Lower lobe of right lung (tissue), 2 donors: Measurements from ENCODE around the gene IFIH1. TPM values are rescaled to one million over a fixed set of nuclear protein-coding genes. Genes with fewer than 3 reads are reported as not detected.

Experiments used
- ATAC-seq, 2 donors: fragments of 200-7000 bp; cut with Tn5 transposase; one replicate each; pipeline ENCODE4 v1.9.1; 2020 to 2022; ENCODE audit warnings: mild to moderate bottlenecking in 2 of 2, moderate library complexity in 2 of 2
- DNase-seq: peaks from one replicate; pipeline ENCODE4 v3.0.0-alpha.2; 2020
- H3K27ac ChIP-seq: fragments of 200-600 bp; one replicate; pipeline ENCODE4 v1.8.0; 2022
- H3K27me3 ChIP-seq: fragments of 200-600 bp; one replicate; pipeline ENCODE4 v1.8.0; 2022; ENCODE audit warnings: low read depth
- H3K36me3 ChIP-seq: fragments of 200-600 bp; one replicate; pipeline ENCODE4 v1.8.0; 2022; ENCODE audit warnings: mild to moderate bottlenecking
- H3K4me1 ChIP-seq: fragments of 200-600 bp; one replicate; pipeline ENCODE4 v1.8.0; 2022
- H3K4me3 ChIP-seq: fragments of 200-600 bp; one replicate; pipeline ENCODE4 v1.8.0; 2022; ENCODE audit warnings: mild to moderate bottlenecking
- H3K9me3 ChIP-seq: fragments of 200-600 bp; one replicate; pipeline ENCODE4 v1.8.0; 2022
- CTCF ChIP-seq: fragments of 200-600 bp; IDR thresholded peaks from one replicate; pipeline ENCODE4 v1.8.0; 2022; ENCODE audit warnings: antibody characterized with exemption, mild to moderate bottlenecking
- intact Hi-C: fragments of 100-400 bp; cut with DNase I; formaldehyde crosslinking; loops from one replicate; pipeline ENCODE4 v1.11.0; 2022
- total RNA-seq: library from RNA; stranded (reverse); fragmentation: NEBNext Ultra II Directional; extraction: Animal tissue kit (Norgen Biotek cat#: 25700); gene quantifications from one replicate; pipeline ENCODE4 v1.2.1, GENCODE V29; 2021
- donor health status: DM: no; HTN: yes; CAD: no; lungs with severe emphysema.

The IFIH1 gene
- total RNA-seq, 1 donor from 2014 or later = 44.1 TPM

- Histone ChIP-seq H3K4me3 (no peak overlapping the region), H3K4me1 (peaks cover 13% of the 10 kb centered on the region), H3K27ac (no peak overlapping the region), H3K27me3 (no peaks in the 10 kb centered on the region), H3K36me3 (no peaks in the 10 kb centered on the region), H3K9me3 (no peaks in the 10 kb centered on the region)
- DNase-seq = no peak
- intact Hi-C loops = no loop called here
- no peak for TF ChIP-seq CTCF
- ATAC-seq = no peak
Observed at GRCh38 chr2:162241571-162241970, 76.9 kb downstream of the IFIH1 start.

DNA sequence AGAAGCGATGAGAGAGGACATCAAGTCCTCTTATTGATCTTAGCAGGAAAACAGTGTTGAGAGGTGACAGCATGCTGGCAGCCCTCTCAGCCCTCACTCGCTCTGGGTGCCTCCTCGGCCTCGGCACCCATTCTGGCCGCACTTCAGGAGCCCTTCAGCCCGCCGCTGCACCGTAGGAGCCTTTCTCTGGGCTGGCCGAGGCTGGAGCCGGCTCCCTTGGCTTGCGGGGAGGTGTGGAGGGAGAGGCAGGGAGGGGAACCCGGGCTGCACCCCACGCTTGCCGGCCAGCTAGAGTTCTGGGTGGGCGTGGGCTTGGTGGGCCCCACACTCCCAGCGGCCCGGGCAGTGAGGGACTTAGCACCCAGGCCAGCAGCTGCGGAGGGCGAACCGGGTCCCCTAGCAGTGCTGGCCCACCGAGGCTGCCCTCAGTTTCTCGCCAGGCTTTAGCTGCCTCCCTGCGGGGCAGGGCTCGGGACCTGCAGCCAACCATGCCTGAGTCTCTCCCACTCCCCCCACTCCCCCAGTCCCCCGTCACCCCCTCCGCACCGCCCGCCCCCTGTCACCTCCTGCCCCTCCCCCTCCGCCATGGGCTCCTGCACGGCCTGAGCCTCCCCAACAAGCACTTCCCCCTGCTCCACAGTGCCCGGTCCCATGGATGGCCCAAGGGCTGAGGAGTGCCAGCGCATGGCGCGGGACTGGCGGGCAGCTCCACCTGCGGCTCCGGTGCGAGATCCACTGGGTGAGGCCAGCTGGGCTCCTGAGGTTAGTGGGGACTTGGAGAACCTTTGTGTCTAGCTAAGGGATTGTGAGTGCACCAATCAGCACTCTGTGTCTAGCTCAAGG, 83.6 kb downstream of the IFIH1 start:
- no peak for TF ChIP-seq CTCF
- intact Hi-C loops = no loop called here
- DNase-seq = no peak
- ATAC-seq = no peak
- no peak overlapping the region for H3K27ac ChIP-seq
- H3K4me1 ChIP-seq = no peaks in the 10 kb centered on the region
- no peak overlapping the region for H3K4me3 ChIP-seq
- H3K27me3 ChIP-seq = no peaks in the 10 kb centered on the region
- H3K36me3 ChIP-seq = no peaks in the 10 kb centered on the region
- H3K9me3 ChIP-seq = no peaks in the 10 kb centered on the region

DNA sequence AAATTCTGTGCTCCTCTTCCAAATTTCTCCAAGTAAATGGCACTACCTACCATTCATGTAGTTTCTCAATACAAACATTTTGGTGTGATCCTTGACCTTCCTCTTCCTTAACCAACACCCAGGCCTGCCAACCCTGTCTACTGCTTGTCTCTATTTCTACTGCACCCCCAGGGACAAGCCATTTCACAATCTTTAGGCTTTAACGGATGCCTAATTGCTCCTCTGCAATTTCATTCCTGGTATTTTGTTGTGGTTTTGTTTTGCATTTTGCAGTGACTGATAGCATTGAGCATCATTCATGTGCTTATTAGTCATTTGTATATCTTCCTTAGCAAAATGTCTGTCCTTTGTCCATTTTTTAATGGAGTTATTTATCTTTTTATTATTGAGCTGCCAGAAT, 85.3 kb downstream of the IFIH1 start:
- no peaks in the 10 kb centered on the region for H3K4me1 ChIP-seq
- no peak overlapping the region for H3K4me3 ChIP-seq
- DNase-seq (no peak), ATAC-seq (no peak)
- H3K27ac ChIP-seq = no peak overlapping the region
- no peaks in the 10 kb centered on the region for H3K9me3 ChIP-seq
- no peaks in the 10 kb centered on the region for H3K36me3 ChIP-seq
- intact Hi-C loops = no loop called here
- H3K27me3 ChIP-seq = no peaks in the 10 kb centered on the region
- no peak for TF ChIP-seq CTCF

DNA sequence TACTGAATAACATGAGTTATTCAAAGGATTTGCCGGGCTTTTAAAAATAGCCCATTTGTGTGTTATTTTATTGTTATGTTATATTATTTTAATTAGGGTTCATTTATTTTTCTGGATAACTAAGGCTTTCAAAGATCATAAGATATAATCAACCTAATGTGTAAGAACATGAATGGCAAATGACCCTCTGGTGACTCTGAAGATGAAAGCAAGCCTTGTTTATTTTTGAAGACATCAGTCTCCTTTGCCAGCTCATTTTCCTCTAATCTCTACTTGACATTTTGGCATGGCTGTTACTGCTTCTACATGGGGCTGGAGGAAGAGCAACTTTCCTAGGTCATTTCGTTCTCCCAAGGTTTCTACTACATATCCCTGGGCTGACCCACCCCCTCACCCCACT, 85.8 kb downstream of the IFIH1 start:
- Histone ChIP-seq H3K4me3 (no peak overlapping the region), H3K27me3 (no peaks in the 10 kb centered on the region), H3K4me1 (no peaks in the 10 kb centered on the region), H3K27ac (no peak overlapping the region), H3K36me3 (no peaks in the 10 kb centered on the region), H3K9me3 (no peaks in the 10 kb centered on the region)
- DNase-seq = no peak
- intact Hi-C loops = no loop called here
- ATAC-seq = no peak
- no peak for TF ChIP-seq CTCF

- no peak for DNase-seq
- no peak for TF ChIP-seq CTCF
- no peaks in the 10 kb centered on the region for H3K9me3 ChIP-seq
- ATAC-seq = no peak
- no peak overlapping the region for H3K27ac ChIP-seq
- no peak overlapping the region for H3K4me3 ChIP-seq
- intact Hi-C loops = no loop called here
- H3K27me3 ChIP-seq = no peaks in the 10 kb centered on the region
- H3K36me3 ChIP-seq = no peaks in the 10 kb centered on the region
- no peaks in the 10 kb centered on the region for H3K4me1 ChIP-seq
Observed at GRCh38 chr2:162232027-162232426, 86.5 kb downstream of the IFIH1 start.
